ENCODE results near the gene XXYLT1. TPM values are rescaled to one million over a fixed set of nuclear protein-coding genes. Genes with fewer than 3 reads are reported as not detected.

XXYLT1 gene
- total RNA-seq, 1 donor from 2014 or later, result 8.9 TPM

DNA sequence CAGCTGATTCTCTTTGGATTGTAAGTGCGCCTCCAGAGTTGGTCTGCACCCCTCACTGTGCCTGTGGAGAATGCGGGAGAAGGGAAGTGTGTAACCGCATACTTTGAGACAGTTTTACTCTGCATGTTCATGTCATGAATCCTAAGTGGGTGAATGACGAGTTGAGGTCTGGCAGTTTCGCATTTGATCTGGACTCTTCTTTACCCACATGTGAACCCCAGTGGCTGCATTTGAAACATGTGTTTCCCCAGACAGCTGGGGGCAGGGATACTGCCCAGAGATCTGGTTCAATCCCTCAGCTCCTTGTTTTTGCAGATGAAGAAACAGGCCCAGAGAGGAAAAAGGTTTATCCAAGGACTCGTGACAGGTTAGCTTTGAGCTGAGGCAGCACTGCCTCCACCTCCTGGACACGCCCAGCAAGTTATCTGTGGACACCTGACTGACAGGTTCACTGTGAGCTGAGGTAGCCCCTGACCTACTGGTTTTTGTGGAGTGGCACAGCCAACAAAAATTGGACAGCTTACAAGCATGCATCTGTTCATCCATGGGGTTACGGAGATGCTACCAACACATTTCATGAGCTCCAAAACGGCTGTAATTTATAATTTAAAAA, 207.3 kb downstream of the XXYLT1 start:
- Histone ChIP-seq H3K36me3 (peaks cover 1% of the 10 kb centered on the region), H3K27ac (no peak overlapping the region), H3K27me3 (ENCODE audit: low read depth) (no peaks in the 10 kb centered on the region), H3K4me1 (no peaks in the 10 kb centered on the region), H3K4me3 (no peak overlapping the region), H3K9me3 (no peaks in the 10 kb centered on the region)
- no peak for TF ChIP-seq CTCF (IDR thresholded peaks at IDR 0.05)
- no peak for ATAC-seq
- intact Hi-C loops (cut with DNase I), result no loop called here
- DNase-seq, result peak; percentile 17

DNA sequence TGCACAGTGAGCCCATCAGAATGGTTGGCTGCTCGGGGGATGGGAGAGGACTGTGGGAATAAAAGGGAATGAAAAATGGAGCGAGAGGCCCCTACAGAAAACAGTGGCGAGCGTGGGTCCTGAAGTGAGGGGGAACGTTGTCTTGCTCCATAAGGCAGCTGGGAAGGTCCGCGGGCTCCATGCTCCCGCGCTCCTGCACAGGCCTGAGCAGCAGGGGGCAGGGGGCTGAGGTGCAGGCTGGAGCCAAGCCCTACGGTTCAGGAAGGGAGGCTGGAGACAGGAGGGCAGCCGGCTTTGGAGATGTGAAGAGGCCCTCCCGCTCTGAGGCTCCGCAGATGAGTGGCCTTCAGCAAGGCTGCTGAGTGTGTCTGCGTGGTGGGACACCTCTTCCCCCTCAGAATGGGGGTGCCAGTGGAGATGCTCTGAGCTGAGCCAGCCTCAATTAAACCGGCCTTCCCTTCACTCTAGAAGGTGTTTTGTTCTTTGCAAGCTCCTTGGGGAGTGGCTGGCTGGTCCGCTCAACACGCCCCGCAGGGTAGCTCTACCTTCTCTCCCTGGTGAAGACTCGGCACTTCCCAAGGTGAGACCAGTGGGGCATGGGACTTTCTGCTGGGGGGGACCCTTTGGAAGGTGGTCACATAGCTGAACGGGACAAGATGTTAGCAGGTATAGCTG, 208.0 kb downstream of the XXYLT1 start:
- Histone ChIP-seq H3K4me1 (no peaks in the 10 kb centered on the region), H3K4me3 (no peak overlapping the region), H3K27me3 (ENCODE audit: low read depth) (no peaks in the 10 kb centered on the region), H3K9me3 (no peaks in the 10 kb centered on the region), H3K27ac (no peak overlapping the region), H3K36me3 (no peaks in the 10 kb centered on the region)
- ATAC-seq, result no peak
- no peak for TF ChIP-seq CTCF (IDR thresholded peaks at IDR 0.05)
- peak; percentile 35 for DNase-seq
- intact Hi-C loops (cut with DNase I), result no loop called here

DNA sequence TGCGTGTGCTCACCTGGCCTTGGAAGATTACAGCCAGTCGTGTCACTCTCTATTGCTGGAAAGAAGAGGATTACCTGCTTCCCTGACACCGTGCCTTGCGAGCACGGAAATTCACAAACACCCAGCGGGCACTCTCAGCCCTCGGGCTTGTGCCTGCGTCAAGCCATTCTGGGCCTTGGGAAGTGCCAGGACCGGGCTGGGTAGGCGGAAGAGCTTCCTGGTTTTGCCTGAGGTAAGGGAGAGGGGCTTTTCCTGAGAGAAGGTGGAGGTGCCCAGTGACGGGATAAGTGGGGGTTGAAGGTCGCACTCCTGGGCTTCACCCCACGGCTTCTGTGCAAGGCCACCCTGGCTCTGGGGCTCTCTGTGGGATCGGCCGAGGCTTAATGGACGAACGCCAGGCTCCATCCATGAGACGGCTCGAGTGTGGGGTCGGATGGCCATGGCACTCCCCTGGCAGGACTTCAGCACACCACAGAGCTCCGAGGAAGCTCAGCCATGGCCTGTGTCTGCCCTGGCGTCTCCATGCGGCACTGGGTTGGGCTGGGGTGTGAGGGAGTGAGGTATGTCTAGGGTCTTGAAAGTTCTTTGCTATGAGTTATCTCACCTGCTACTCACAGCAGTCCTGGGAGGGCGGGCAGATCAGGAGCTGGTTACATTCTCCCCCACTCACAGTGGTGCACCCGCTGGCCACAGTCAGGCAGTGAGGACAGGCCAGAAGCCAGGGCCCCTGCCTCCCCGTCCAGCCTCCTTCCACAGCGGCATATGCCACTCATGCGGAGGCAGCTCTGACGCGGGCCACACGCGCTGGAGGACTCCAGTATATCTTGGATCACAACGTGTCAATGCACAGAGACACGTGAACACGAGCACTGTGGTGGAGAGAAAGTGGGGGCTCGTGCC, 209.0 kb downstream of the XXYLT1 start:
- Histone ChIP-seq H3K27ac (no peak overlapping the region), H3K4me1 (no peaks in the 10 kb centered on the region), H3K4me3 (no peak overlapping the region), H3K27me3 (ENCODE audit: low read depth) (no peaks in the 10 kb centered on the region), H3K9me3 (no peaks in the 10 kb centered on the region), H3K36me3 (no peaks in the 10 kb centered on the region)
- no peak for TF ChIP-seq CTCF (IDR thresholded peaks at IDR 0.05)
- intact Hi-C loops (cut with DNase I), result no loop called here
- ATAC-seq, result no peak
- peak; percentile 46 for DNase-seq

- no peak for DNase-seq
- no peaks in the 10 kb centered on the region for H3K36me3 ChIP-seq
- no peaks in the 10 kb centered on the region for H3K4me1 ChIP-seq
- intact Hi-C loops (cut with DNase I), result no loop called here
- no peaks in the 10 kb centered on the region for H3K27me3 ChIP-seq (ENCODE audit: low read depth)
- no peak for ATAC-seq
- H3K27ac ChIP-seq, result no peak overlapping the region
- H3K4me3 ChIP-seq, result no peak overlapping the region
- no peaks in the 10 kb centered on the region for H3K9me3 ChIP-seq
- TF ChIP-seq CTCF (IDR thresholded peaks at IDR 0.05), result no peak
Measured at GRCh38 chr3:195060531-195061291, 210.2 kb downstream of the XXYLT1 start.

DNA sequence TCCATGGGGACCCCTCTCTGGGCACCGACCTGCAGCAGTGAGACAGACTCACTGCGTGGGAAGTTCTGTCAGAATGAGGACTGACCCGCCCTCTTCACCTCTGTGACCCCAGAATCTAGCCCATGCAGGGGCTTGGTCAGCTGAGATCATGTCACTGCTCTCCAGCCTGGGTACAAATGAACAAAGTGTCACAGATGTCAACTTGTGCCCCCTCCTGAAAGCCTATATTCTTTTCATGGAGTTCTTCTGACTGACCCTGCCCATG, 210.8 kb downstream of the XXYLT1 start:
- no peak for ATAC-seq
- no peak for DNase-seq
- no peak for TF ChIP-seq CTCF (IDR thresholded peaks at IDR 0.05)
- H3K27me3 ChIP-seq (ENCODE audit: low read depth), result no peaks in the 10 kb centered on the region
- H3K9me3 ChIP-seq, result no peaks in the 10 kb centered on the region
- no peaks in the 10 kb centered on the region for H3K36me3 ChIP-seq
- no peak overlapping the region for H3K27ac ChIP-seq
- no peaks in the 10 kb centered on the region for H3K4me1 ChIP-seq
- intact Hi-C loops (cut with DNase I), result no loop called here
- H3K4me3 ChIP-seq, result no peak overlapping the region
